Measurements from ENCODE around the gene CD101. TPM values are rescaled to one million over a fixed set of nuclear protein-coding genes. Genes with fewer than 3 reads are reported as not detected.
A peak's percentile ranks its signal among the peaks of the same experiment; 100 is the strongest.

CD101 gene
- total and polyA plus RNA-seq, 2 experiments from 2014 or later: 1.2 to 1.3 TPM

- TF ChIP-seq CTCF (conservative IDR thresholded peaks at IDR 0.05; ENCODE audit: low read depth in 2 of 2) (no peak), ZNF114 (CRISPR knock-in tag; IDR thresholded peaks at IDR 0.05) (no peak), POLR2AphosphoS5 (IDR thresholded peaks at IDR 0.05; ENCODE audit: low read depth) (no peak), NANOG (IDR thresholded peaks at IDR 0.05; ENCODE audit: borderline replicate concordance) (no peak), EZH2 (IDR thresholded peaks at IDR 0.05; ENCODE audit: low read depth, unreplicated experiment) (no peak), CREB1 (CRISPR knock-in tag; IDR thresholded peaks at IDR 0.05; ENCODE audit: low read depth) (no peak), EZH2phosphoT487 (IDR thresholded peaks at IDR 0.05; ENCODE audit: unreplicated experiment) (no peak), ETS1 (IDR thresholded peaks at IDR 0.05) (no peak)
Measured at GRCh38 chr1:117066367-117066766, 64.8 kb downstream of the CD101 start (continued).

GRCh38 chr1:117067533-117068370 is 66.2 kb downstream of the CD101 start:
- peaks cover 39% of the 10 kb centered on the region for H3K36me3 Mint-ChIP-seq (ENCODE audit: low read depth)
- Histone ChIP-seq H3K27ac (ENCODE audit: low read depth) (no peak overlapping the region), H4K20me1 (replicated peaks; ENCODE audit: insufficient read depth) (peaks cover 20% of the 10 kb centered on the region; the same call in 1 of the 2 replicates), H3F3A (replicated peaks; ENCODE audit: low read depth) (no peaks in the 10 kb centered on the region), H3K79me2 (replicated peaks; ENCODE audit: insufficient read depth) (peaks cover 52% of the 10 kb centered on the region), H3K36me3 (ENCODE audit: insufficient read depth) (peaks cover 9% of the 10 kb centered on the region), H2AFZ (no peak overlapping the region), H3K9me2 (ENCODE audit: insufficient read depth) (no peaks in the 10 kb centered on the region), H3K27me3 (ENCODE audit: insufficient read depth) (no peaks in the 10 kb centered on the region), H3K4me2 (no peak overlapping the region), H3K4me1 (ENCODE audit: insufficient read depth) (no peaks in the 10 kb centered on the region), H3K4me3 (no peak overlapping the region)
- TF ChIP-seq CREB1 (CRISPR knock-in tag; IDR thresholded peaks at IDR 0.05; ENCODE audit: low read depth) (no peak), CTCF (conservative IDR thresholded peaks at IDR 0.05; ENCODE audit: low read depth in 2 of 2) (peak; percentile 73 to 81)
- ATAC-seq (peak; percentile 92), DNase-seq (ENCODE audit: low spot score) (peak; percentile 64)
- H3K27ac Mint-ChIP-seq: no peak overlapping the region
- no peaks in the 10 kb centered on the region for H3K9me3 Mint-ChIP-seq
- H3K27me3 Mint-ChIP-seq (ENCODE audit: insufficient read depth, low read depth, poor library complexity): peaks cover 3% of the 10 kb centered on the region
- no peaks in the 10 kb centered on the region; the same call in 2 of the 3 replicates for H3K4me1 Mint-ChIP-seq
- no peak overlapping the region for H3K4me3 Mint-ChIP-seq

Measured in GM23338 (cell line).